GM12891 (cell line): Measurements from ENCODE around the gene ZIC5.

ENCODE experiments used
- PAX5 ChIP-seq: IDR thresholded peaks from 2 replicates; pipeline ENCODE4 v1.6.1; 2011; ENCODE audit warnings: low read length, moderate library complexity, mild to moderate bottlenecking; ENCODE audit not compliant: insufficient read depth, severe bottlenecking
- POLR2A ChIP-seq: IDR thresholded peaks from 2 replicates; pipeline ENCODE4 v1.6.1; 2011; ENCODE audit warnings: low read depth, low read length, control low read depth
- POLR2AphosphoS5 ChIP-seq: IDR thresholded peaks from 2 replicates; pipeline ENCODE4 v1.6.1; 2011; ENCODE audit warnings: low read depth, low read length, control low read depth
- POU2F2 ChIP-seq: IDR thresholded peaks from 2 replicates; pipeline ENCODE4 v1.6.1; 2011; ENCODE audit warnings: low read depth, mild to moderate bottlenecking, control low read depth, low read length, moderate library complexity
- SPI1 ChIP-seq: IDR thresholded peaks from 2 replicates; pipeline ENCODE4 v1.6.1; 2011; ENCODE audit warnings: low read depth, low read length, control low read depth
- TAF1 ChIP-seq: IDR thresholded peaks from 2 replicates; pipeline ENCODE4 v1.6.1; 2011; ENCODE audit warnings: low read depth, low read length, control low read depth

DNA sequence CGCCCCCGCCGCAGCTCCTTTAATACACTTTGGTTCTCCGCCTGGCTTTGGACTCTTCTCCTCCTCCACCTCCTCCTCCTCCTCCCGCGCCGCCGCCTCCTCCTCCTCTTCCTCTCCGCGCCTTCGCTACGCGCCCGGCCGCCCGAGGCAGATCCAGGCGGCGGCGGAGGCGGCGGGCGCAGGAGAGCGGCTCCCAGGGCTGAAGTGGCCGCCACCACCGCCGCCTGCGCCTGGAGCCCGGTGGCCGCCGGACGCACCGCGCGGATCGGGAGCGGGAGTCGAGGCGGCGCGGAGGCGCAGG, 10.1 kb upstream of the ZIC5 start, which contains the start of gene ZIC2:
- TF ChIP-seq POLR2A (no peak), TAF1 (no peak), POLR2AphosphoS5 (no peak), SPI1 (no peak), PAX5 (no peak), POU2F2 (no peak)
